ENCODE data around the gene ZRANB2. TPM values are rescaled to one million over a fixed set of nuclear protein-coding genes. Genes with fewer than 3 reads are reported as not detected.

ZRANB2 gene
- polyA plus RNA-seq, 1 donor from 2014 or later: 181 TPM

GRCh38 chr1:71014178-71014579, 66.7 kb downstream of the ZRANB2 start:
- Histone ChIP-seq H3K9me2 (ENCODE audit: insufficient read depth, low read length) (no peaks in the 10 kb centered on the region), H3K4me2 (ENCODE audit: low read length) (no peak overlapping the region), H4K20me1 (ENCODE audit: insufficient read depth) (no peaks in the 10 kb centered on the region), H2AFZ (ENCODE audit: low read depth, low read length) (no peak overlapping the region), H3K9ac (ENCODE audit: low read length) (no peak overlapping the region), H3K79me2 (replicated peaks; ENCODE audit: insufficient read depth, low read length) (no peaks in the 10 kb centered on the region), H3K27me3 (ENCODE audit: insufficient read depth, low read depth, low read length) (no peaks in the 10 kb centered on the region), H3K9me3 (ENCODE audit: low read length) (no peaks in the 10 kb centered on the region), H3K4me3 (ENCODE audit: low read length) (no peak overlapping the region), H3K27ac (ENCODE audit: low read length) (no peak overlapping the region), H3K36me3 (ENCODE audit: insufficient read depth, low read length) (no peaks in the 10 kb centered on the region), H3F3A (ENCODE audit: insufficient read depth, low read length, poor library complexity, severe bottlenecking) (no peaks in the 10 kb centered on the region)
- TF ChIP-seq SMC3 (conservative IDR thresholded peaks at IDR 0.05; ENCODE audit: poor library complexity) (no peak), TAF1 (IDR thresholded peaks at IDR 0.05; ENCODE audit: low read depth) (no peak), REST (IDR thresholded peaks at IDR 0.05; ENCODE audit: borderline replicate concordance) (no peak), RAD21 (conservative IDR thresholded peaks at IDR 0.05) (no peak), EZH2 (IDR thresholded peaks at IDR 0.05; ENCODE audit: borderline replicate concordance, insufficient read depth, low read length, poor library complexity, severe bottlenecking) (no peak), POLR2AphosphoS5 (IDR thresholded peaks at IDR 0.05) (no peak), EP300 (conservative IDR thresholded peaks at IDR 0.05; ENCODE audit: poor library complexity, severe bottlenecking) (no peak), CTCF (IDR thresholded peaks at IDR 0.05; ENCODE audit: poor library complexity, severe bottlenecking) (no peak), MXI1 (conservative IDR thresholded peaks at IDR 0.05; ENCODE audit: poor library complexity, severe bottlenecking) (no peak)

Small RNA genes lying within 50 kb of the gene (small RNA-seq; reads per million reads assigned to genes)
- 423 to 537 (median 423) reads per million in 3 experiments for gene MIR186

Other genes with a start within 250 kb of the ZRANB2 start
- gene PTGER3, start 33.2 kb downstream of the ZRANB2 start, polyA plus RNA-seq: 1.2 and 1.7 TPM in 2 replicates

All from neural cell (in vitro differentiated cells).